GM12892 (cell line): ENCODE data around the gene PRH2.

Experiments used
- POLR2A ChIP-seq: IDR thresholded peaks from 2 replicates; pipeline ENCODE4 v1.6.1; 2011; ENCODE audit warnings: low read depth, low read length, control low read depth
- POLR2AphosphoS5 ChIP-seq: IDR thresholded peaks from 2 replicates; pipeline ENCODE4 v1.6.1; 2011; ENCODE audit warnings: low read depth, low read length, control low read depth
- TAF1 ChIP-seq: IDR thresholded peaks from 2 replicates; pipeline ENCODE4 v1.6.1; 2011; ENCODE audit warnings: low read depth, mild to moderate bottlenecking, control low read depth, low read length, borderline replicate concordance

GRCh38 chr12:10936506-10936905 is 7.5 kb downstream of the PRH2 start:
- no peak for TF ChIP-seq TAF1
- TF ChIP-seq POLR2A, result no peak
- no peak for TF ChIP-seq POLR2AphosphoS5
